H1 (cell line): Measurements from ENCODE around the gene TMEM272. TPM values are rescaled to one million over a fixed set of nuclear protein-coding genes. Genes with fewer than 3 reads are reported as not detected.

Experiments used
- CTCF ChIA-PET: fragments of 300-600 bp; sonication (Branson Sonifier 250); formaldehyde crosslinking; loops from one replicate; lab custom pipeline; 2021; ENCODE audit not compliant: partially characterized antibody; lab: Charles Lee
- POLR2A ChIA-PET: fragments of 300-600 bp; sonication (Branson Sonifier 250); formaldehyde crosslinking; loops from one replicate; lab custom pipeline; 2021; ENCODE audit warnings: inconsistent platforms; ENCODE audit not compliant: partially characterized antibody; lab: Charles Lee
- DNase-seq, 2 experiments: peaks; one replicate each; pipeline versions ENCODE4 v3.0.0 to v3.0.0-alpha.2; 2010 to 2022; ENCODE audit warnings: low spot score in 2 of 2, low read depth in 1 of 2, mixed read lengths in 1 of 2
- FAIRE-seq: peaks from 2 replicates; lab custom pipeline; 2011; peaks lifted over from hg19 to GRCh38; lab: Jason Lieb, UNC
- H2AFZ ChIP-seq: 2 replicates; pipeline ENCODE4 v1.8.1; 2012; ENCODE audit warnings: low read length, inconsistent platforms
- H2AK5ac ChIP-seq: 2 replicates; pipeline ENCODE4 v1.6.1; 2013; ENCODE audit warnings: low read depth, low read length
- H2BK120ac ChIP-seq: replicated peaks from 2 replicates; pipeline ENCODE3; 2013; ENCODE audit warnings: low read depth, low read length, inconsistent platforms
- H2BK12ac ChIP-seq: 2 replicates; pipeline ENCODE4 v1.6.1; 2013; ENCODE audit warnings: low read depth, low read length
- H2BK15ac ChIP-seq: 2 replicates; pipeline ENCODE4 v1.6.1; 2013; ENCODE audit warnings: low read length
- H2BK20ac ChIP-seq: 2 replicates; pipeline ENCODE4 v1.6.1; 2013; ENCODE audit warnings: low read length
- H2BK5ac ChIP-seq: 2 replicates; pipeline ENCODE4 v1.6.1; 2013; ENCODE audit warnings: low read depth, low read length
- H3K14ac ChIP-seq: 2 replicates; pipeline ENCODE4 v1.6.1; 2013; ENCODE audit warnings: inconsistent platforms; ENCODE audit not compliant: insufficient read length
- H3K18ac ChIP-seq: 2 replicates; pipeline ENCODE4 v1.6.1; 2013; ENCODE audit warnings: low read length; ENCODE audit errors: extremely low read depth
- H3K23ac ChIP-seq: 2 replicates; pipeline ENCODE4 v1.6.1; 2013; ENCODE audit warnings: inconsistent platforms; ENCODE audit not compliant: insufficient read length
- H3K23me2 ChIP-seq: 2 replicates; pipeline ENCODE4 v1.6.1; 2013; ENCODE audit warnings: low read depth, low read length
- H3K27ac ChIP-seq: 2 replicates; pipeline ENCODE4 v1.6.1; 2011; ENCODE audit warnings: low read depth, low read length, inconsistent platforms
- H3K27me3 ChIP-seq, 4 experiments: replicated peaks in 1 of 4; 1 replicate in 1 of 4; 2 replicates in 3 of 4; pipeline versions ENCODE4 v1.6.1 to v1.8.1; 2011 to 2013; ENCODE audit warnings: low read length in 3 of 4, mild to moderate bottlenecking in 3 of 4, inconsistent platforms in 2 of 4, mixed read lengths in 2 of 4, moderate library complexity in 1 of 4; ENCODE audit not compliant: control insufficient read depth in 3 of 4, insufficient read depth in 3 of 4; ENCODE audit errors: extremely low read depth in 1 of 4
- H3K36me3 ChIP-seq, 4 experiments: 2 replicates each; pipeline versions ENCODE4 v1.6.1 to v1.8.1; 2011 to 2013; ENCODE audit warnings: mild to moderate bottlenecking in 4 of 4, low read length in 3 of 4, moderate library complexity in 2 of 4, control low read depth in 1 of 4, inconsistent platforms in 1 of 4; ENCODE audit not compliant: insufficient read depth in 4 of 4, control insufficient read depth in 2 of 4
- H3K4ac ChIP-seq: replicated peaks from 2 replicates; pipeline ENCODE3; 2013; ENCODE audit warnings: low read length, low read depth, mixed read lengths, inconsistent platforms; ENCODE audit not compliant: insufficient read length
- H3K4me1 ChIP-seq, 4 experiments: replicated peaks in 1 of 4; 1 replicate in 1 of 4; 2 replicates in 3 of 4; pipeline versions ENCODE4 v1.6.1 to v1.8.1; 2011 to 2013; ENCODE audit warnings: low read length in 3 of 4, inconsistent platforms in 2 of 4, mixed read lengths in 1 of 4; ENCODE audit not compliant: insufficient read depth in 4 of 4, control insufficient read depth in 3 of 4
- H3K4me2 ChIP-seq, 2 experiments: 2 replicates each; pipeline versions ENCODE4 v1.6.1 to v1.8.1; 2011 to 2013; ENCODE audit warnings: low read depth in 2 of 2, low read length in 2 of 2, control low read depth in 1 of 2, inconsistent platforms in 1 of 2, mild to moderate bottlenecking in 1 of 2; ENCODE audit not compliant: insufficient read depth in 1 of 2
- H3K4me3 ChIP-seq, 4 experiments: fragments of 200-600, 300-600 bp in 1 of 4; sonication (generic), shearing (Covaris generic), sonication (Bioruptor Twin) in 1 of 4; 2 replicates each; pipeline versions ENCODE4 v1.5.1 to v1.8.1; 2011 to 2016; ENCODE audit warnings: low read length in 4 of 4, low read depth in 3 of 4, control low read depth in 2 of 4, inconsistent platforms in 2 of 4, mild to moderate bottlenecking in 2 of 4, mixed read lengths in 1 of 4, moderate library complexity in 1 of 4; ENCODE audit not compliant: insufficient read depth in 2 of 4; ENCODE audit errors: extremely low read depth in 1 of 4
- H3K56ac ChIP-seq: replicated peaks from 2 replicates; pipeline ENCODE3; 2013; ENCODE audit warnings: low read depth, mild to moderate bottlenecking, mixed read lengths, low read length, inconsistent platforms; ENCODE audit not compliant: insufficient read length
- H3K79me1 ChIP-seq: 2 replicates; pipeline ENCODE4 v1.6.1; 2013; ENCODE audit warnings: low read depth, low read length, control low read depth
- H3K79me2 ChIP-seq, 2 experiments: 2 replicates each; pipeline versions ENCODE4 v1.6.1 to v1.8.1; 2012 to 2013; ENCODE audit warnings: low read length in 2 of 2, mild to moderate bottlenecking in 2 of 2, inconsistent platforms in 1 of 2; ENCODE audit not compliant: insufficient read depth in 2 of 2, control insufficient read depth in 1 of 2
- H3K9ac ChIP-seq, 4 experiments: replicated peaks in 1 of 4; 1 replicate in 1 of 4; 2 replicates in 3 of 4; pipeline versions ENCODE4 v1.6.1 to v1.8.1; 2011 to 2013; ENCODE audit warnings: low read depth in 3 of 4, low read length in 3 of 4, control low read depth in 2 of 4, mild to moderate bottlenecking in 2 of 4, moderate library complexity in 2 of 4, inconsistent platforms in 1 of 4; ENCODE audit errors: extremely low read depth in 1 of 4
- H3K9me3 ChIP-seq, 2 experiments: 2 replicates each; pipeline versions ENCODE4 v1.6.1 to v1.8.1; 2012 to 2013; ENCODE audit warnings: mild to moderate bottlenecking in 2 of 2, moderate library complexity in 2 of 2, control low read depth in 1 of 2, inconsistent platforms in 1 of 2, low read depth in 1 of 2, low read length in 1 of 2, mixed read lengths in 1 of 2; ENCODE audit not compliant: insufficient read depth in 2 of 2
- H4K20me1 ChIP-seq, 2 experiments: replicated peaks in 1 of 2; 2 replicates each; pipeline versions ENCODE3 to v1.8.1; 2011 to 2013; ENCODE audit warnings: inconsistent platforms in 2 of 2, low read length in 2 of 2, mild to moderate bottlenecking in 1 of 2; ENCODE audit not compliant: insufficient read depth in 2 of 2, control insufficient read depth in 1 of 2
- H4K5ac ChIP-seq: 2 replicates; pipeline ENCODE4 v1.6.1; 2013; ENCODE audit warnings: low read length, low read depth, mixed read lengths, inconsistent platforms; ENCODE audit not compliant: insufficient read length
- H4K8ac ChIP-seq: 2 replicates; pipeline ENCODE4 v1.8.0; 2013; ENCODE audit warnings: mild to moderate bottlenecking, moderate library complexity, low read length, inconsistent platforms; ENCODE audit not compliant: insufficient read depth; ENCODE audit errors: extremely low read depth
- H4K91ac ChIP-seq: replicated peaks from 2 replicates; pipeline ENCODE3; 2013; ENCODE audit warnings: low read length, mixed read lengths, inconsistent platforms; ENCODE audit not compliant: insufficient read length
- ATF3 ChIP-seq: IDR thresholded peaks from 2 replicates; pipeline ENCODE4 v1.6.1; 2011; ENCODE audit warnings: low read depth, mild to moderate bottlenecking, low read length; ENCODE audit not compliant: insufficient read depth
- CHD1 ChIP-seq: IDR thresholded peaks from 2 replicates; pipeline ENCODE4 v1.6.1; 2012; ENCODE audit warnings: low read depth, low read length, improper control_type of control experiment
- CHD2 ChIP-seq: IDR thresholded peaks from 2 replicates; pipeline ENCODE4 v1.6.1; 2012; ENCODE audit warnings: low read length, improper control_type of control experiment
- EP300 ChIP-seq, 2 experiments: IDR thresholded peaks; 1 replicate in 1 of 2; 2 replicates in 1 of 2; pipeline ENCODE4 v1.6.1; 2011 to 2012; ENCODE audit warnings: low read depth in 2 of 2, low read length in 2 of 2, mild to moderate bottlenecking in 2 of 2, borderline replicate concordance in 1 of 2, inconsistent platforms in 1 of 2, moderate library complexity in 1 of 2
- FOSL1 ChIP-seq: IDR thresholded peaks from 2 replicates; pipeline ENCODE4 v1.6.1; 2011; ENCODE audit warnings: mild to moderate bottlenecking, low read depth, low read length, moderate library complexity; ENCODE audit not compliant: insufficient read depth
- KDM4A ChIP-seq: IDR thresholded peaks from one replicate; pipeline ENCODE4 v1.7.1; 2012; ENCODE audit warnings: low read depth, mild to moderate bottlenecking, moderate library complexity, low read length, inconsistent platforms; ENCODE audit not compliant: severe bottlenecking
- SIN3A ChIP-seq, 2 experiments: IDR thresholded peaks in 1 of 2; conservative IDR thresholded peaks in 1 of 2; 2 replicates each; pipeline ENCODE4 v1.6.1; 2011 to 2012; ENCODE audit warnings: low read length in 2 of 2, improper control_type of control experiment in 1 of 2, low read depth in 1 of 2, mild to moderate bottlenecking in 1 of 2
- SIRT6 ChIP-seq: IDR thresholded peaks from one replicate; pipeline ENCODE4 v1.7.1; 2012; ENCODE audit warnings: low read length, inconsistent platforms
- TAF7 ChIP-seq: optimal IDR thresholded peaks from 2 replicates; pipeline ENCODE3; 2011; ENCODE audit warnings: low read depth, mild to moderate bottlenecking, inconsistent platforms, low read length, moderate library complexity, borderline replicate concordance
- TCF12 ChIP-seq: IDR thresholded peaks from 2 replicates; pipeline ENCODE4 v1.6.1; 2011; ENCODE audit warnings: low read depth, mild to moderate bottlenecking, low read length
- USF2 ChIP-seq: IDR thresholded peaks from 2 replicates; pipeline ENCODE4 v1.6.1; 2011; ENCODE audit warnings: low read length, improper control_type of control experiment
- WGBS, 2 experiments: shearing (Covaris generic) in 1 of 2; methylation state at CpG; one replicate each; pipeline versions ENCODE4 v1.1.6 to v1.1.7; 2013 to 2015; ENCODE audit warnings: low lambda C conversion rate in 2 of 2, mixed read lengths in 2 of 2, inconsistent platforms in 1 of 2, low coverage in 1 of 2, missing lambda C conversion rate in 1 of 2; ENCODE audit not compliant: insufficient replicate concordance in 2 of 2, insufficient coverage in 1 of 2, insufficient read length in 1 of 2; ENCODE audit errors: extremely low coverage in 1 of 2, missing lambda C conversion rate in 1 of 2; 5-methylcytosine and 5-hydroxymethylcytosine counted together
- polyA plus RNA-seq, 7 experiments: library from polyadenylated mRNA; depleted of rRNA in 3 of 7; stranded (reverse) in 5 of 7; unstranded in 2 of 7; fragments of >200 nt in 5 of 7; fragments of 200-250 nt in 2 of 7; gene quantifications; 1 replicate in 5 of 7; 2 replicates in 1 of 7; 4 replicates in 1 of 7; pipeline versions ENCODE4 v1.2.1 to v1.2.3, GENCODE V29; 2011 to 2013; ENCODE audit warnings: missing spikeins in 2 of 7, mixed read lengths in 2 of 7
- total RNA-seq: library from RNA; stranded (reverse); fragmentation: NEBNext Ultra II Directional; extraction: Animal tissue kit (Norgen Biotek cat#: 25700); gene quantifications from 2 replicates; pipeline ENCODE4 v1.2.1, GENCODE V29; 2021

TMEM272 gene
- total and polyA plus RNA-seq, 2 of the 8 experiments (the other 6 are each of a cell fraction or from before 2014, with no cell fraction given), result 0.05 TPM; not detected in 1

GRCh38 chr13:51843529-51843928 is 1.4 kb downstream of the TMEM272 start:
- Histone ChIP-seq H3K23me2 (no peaks in the 10 kb centered on the region), H2AK5ac (no peak overlapping the region), H3K4me3 (no peak overlapping the region), H2BK12ac (no peak overlapping the region), H3K27me3 (no peaks in the 10 kb centered on the region), H4K5ac (no peak overlapping the region), H4K91ac (no peak overlapping the region), H3K18ac (no peak overlapping the region), H3K9ac (no peak overlapping the region), H3K79me1 (no peaks in the 10 kb centered on the region), H2AFZ (no peak overlapping the region), H3K4me1 (peaks cover 0 to 2% (median 0%) of the 10 kb centered on the region in 4 experiments; a peak in 1 of 7 replicates), H4K20me1 (no peaks in the 10 kb centered on the region), H2BK15ac (no peak overlapping the region), H3K9me3 (peaks cover 3% of the 10 kb centered on the region in 2 experiments; a peak in 1 of 4 replicates), H2BK5ac (no peak overlapping the region), H4K8ac (no peak overlapping the region), H3K36me3 (no peaks in the 10 kb centered on the region), H3K4ac (no peak overlapping the region), H3K27ac (no peak overlapping the region), H3K23ac (no peak overlapping the region), H3K79me2 (no peaks in the 10 kb centered on the region), H2BK120ac (no peak overlapping the region), H3K14ac (no peak overlapping the region), H2BK20ac (no peak overlapping the region), H3K4me2 (no peak overlapping the region), H3K56ac (no peak overlapping the region)
- ChIA-PET POLR2A (no interaction called here), CTCF (interaction anchor here (0.7 to 2.0 kb wide), 7 partner anchors 22 to 284 kb away, joined by 3 to 8 read pairs (median 5); no protein-coding TSS in a partner anchor)
- whole genome bisulfite sequencing, 2 experiments, result 95% methylated on average over 3 of the region's 3 CpGs; no CpG with 5 or more reads in 1 of the 2 experiments
- FAIRE-seq, result no peak
- DNase-seq, result no peak
- TF ChIP-seq TAF7, result no peak
- no peak for TF ChIP-seq TCF12
- no peak for TF ChIP-seq EP300 (IDR thresholded peaks at IDR 0.05; ENCODE audit: borderline replicate concordance in 1 of 2, low read depth in 2 of 2, low read length in 2 of 2)
- TF ChIP-seq FOSL1, result no peak
- no peak for TF ChIP-seq SIN3A (conservative IDR thresholded peaks at IDR 0.05 in 1 of 2, IDR thresholded peaks at IDR 0.05 in 1 of 2; ENCODE audit: low read depth in 1 of 2, low read length in 2 of 2)
- no peak for TF ChIP-seq USF2
- TF ChIP-seq SIRT6, result no peak
- no peak for TF ChIP-seq KDM4A
- no peak for TF ChIP-seq ATF3
- no peak for TF ChIP-seq CHD2
- TF ChIP-seq CHD1, result no peak
